SK-MEL-5 (cell line): ENCODE measurements around the gene EARS2. TPM values are rescaled to one million over a fixed set of nuclear protein-coding genes. Genes with fewer than 3 reads are reported as not detected.
"Not testable (repeated sequence)": the region's sequence is repeated elsewhere in the genome, so short reads cannot be mapped to it uniquely, and the experiment has no call there.

Experiments
- DNase-seq: peaks from one replicate; pipeline ENCODE4 v3.0.0-alpha.2; 2016; ENCODE audit warnings: low read depth, low spot score
- in situ Hi-C: cut with HindIII; loops from 2 replicates; pipeline ENCODE4 v1.10.0; 2016; ENCODE audit warnings: low sequenced_read_pairs, high pct_unique_total_duplicates, low pct_unique_long_range_greater_than_20kb
- total RNA-seq: library from RNA; depleted of rRNA; stranded (reverse); fragments of >200 nt; shearing (Covaris generic); gene quantifications from 2 replicates; pipeline ENCODE4 v1.2.3, GENCODE V29; 2014

Gene EARS2
- total RNA-seq, 1 experiment from 2014 or later, result 41.9 TPM

DNA sequence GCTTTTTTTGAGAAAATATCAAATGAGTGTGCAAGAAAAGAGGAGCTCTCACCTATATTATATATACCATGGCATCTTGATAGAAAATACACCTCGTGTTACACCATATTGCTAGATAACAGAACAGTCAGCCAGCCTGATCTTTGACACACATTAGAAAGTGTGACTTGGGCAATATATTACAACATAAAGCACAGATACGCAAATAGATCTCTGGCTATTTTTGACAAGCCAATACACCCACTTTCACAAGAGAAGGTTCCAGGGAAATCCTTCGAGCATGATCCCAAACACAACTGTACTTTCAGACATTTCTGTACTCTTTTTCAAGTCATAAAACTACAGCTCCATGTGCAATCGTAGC, 56.3 kb downstream of the EARS2 start:
- DNase-seq, result no peak
- in situ Hi-C loops, result no loop called here

DNA sequence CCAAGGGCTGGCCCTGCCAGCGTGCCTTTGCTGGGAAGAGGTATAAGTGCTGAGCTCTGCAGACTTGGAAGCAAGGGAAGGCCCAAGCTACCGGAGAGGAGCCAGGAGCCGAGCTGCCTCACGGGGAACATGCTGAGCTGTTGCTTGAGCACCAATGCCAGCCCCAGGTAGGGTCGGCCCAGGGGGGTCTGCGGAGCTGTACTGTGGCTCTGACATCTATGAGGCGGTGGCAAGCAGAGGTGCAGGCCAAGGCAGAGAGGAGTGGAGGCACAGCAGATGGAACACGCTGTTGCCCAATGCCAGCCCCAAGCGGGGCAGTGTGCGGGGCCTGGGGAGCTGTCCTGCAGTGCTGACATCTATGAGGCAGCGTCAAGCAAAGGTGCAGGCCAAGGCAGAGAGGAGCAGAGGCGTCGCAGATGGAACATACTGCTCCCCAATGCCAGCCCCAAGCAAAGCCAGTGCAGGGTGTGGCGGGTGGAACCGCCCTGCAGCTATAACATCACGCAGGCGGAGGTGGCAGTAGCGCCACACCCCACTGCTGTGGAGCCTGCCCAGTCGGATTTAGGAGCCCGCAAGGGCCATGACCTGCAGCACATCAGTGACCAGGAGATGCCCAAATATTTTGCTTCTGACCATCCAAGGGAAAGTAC, 56.8 kb downstream of the EARS2 start:
- in situ Hi-C loops, result no loop called here
- no peak for DNase-seq

DNA sequence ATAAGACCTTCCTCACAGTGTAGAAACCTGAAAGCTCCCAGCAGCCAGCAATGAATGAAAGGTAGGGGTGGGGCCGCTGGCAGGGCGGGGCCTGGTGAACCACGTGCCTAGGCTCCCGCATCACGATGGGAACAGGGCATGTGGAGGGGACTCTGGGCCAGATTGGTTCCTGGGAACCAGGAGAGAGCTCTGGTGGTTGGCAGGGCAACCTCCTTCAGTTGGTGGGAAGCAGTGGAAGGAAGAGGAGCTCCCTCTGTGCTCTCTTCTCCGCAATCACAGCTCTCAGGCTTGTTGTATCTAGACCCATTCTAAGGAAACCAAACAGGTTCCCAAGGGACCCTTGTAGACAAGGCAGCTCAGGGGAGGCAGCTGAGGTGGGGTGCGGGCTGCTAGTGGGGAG, 57.3 kb downstream of the EARS2 start:
- DNase-seq, result no peak
- in situ Hi-C loops, result no loop called here

DNA sequence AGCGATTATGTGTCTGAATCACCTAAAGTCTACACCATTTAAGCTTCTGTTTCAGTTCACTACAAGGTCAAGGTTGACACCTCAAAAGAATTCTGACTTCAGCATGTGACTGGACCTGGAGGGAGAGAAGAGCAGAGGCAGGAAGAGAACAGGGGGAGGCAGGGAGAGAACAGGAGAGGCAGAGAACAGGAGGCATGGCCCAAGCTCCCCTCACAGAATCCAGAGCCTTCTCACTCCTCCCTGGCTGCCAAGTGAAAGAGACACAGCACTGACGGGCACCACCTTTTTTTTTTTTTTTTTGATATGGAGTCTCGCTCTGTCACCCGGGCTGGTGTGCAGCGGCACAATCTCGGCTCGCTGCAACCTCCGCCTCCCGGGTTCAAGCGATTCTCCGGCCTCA, 58.3 kb downstream of the EARS2 start:
- in situ Hi-C loops, result no loop called here
- no peak for DNase-seq

DNA sequence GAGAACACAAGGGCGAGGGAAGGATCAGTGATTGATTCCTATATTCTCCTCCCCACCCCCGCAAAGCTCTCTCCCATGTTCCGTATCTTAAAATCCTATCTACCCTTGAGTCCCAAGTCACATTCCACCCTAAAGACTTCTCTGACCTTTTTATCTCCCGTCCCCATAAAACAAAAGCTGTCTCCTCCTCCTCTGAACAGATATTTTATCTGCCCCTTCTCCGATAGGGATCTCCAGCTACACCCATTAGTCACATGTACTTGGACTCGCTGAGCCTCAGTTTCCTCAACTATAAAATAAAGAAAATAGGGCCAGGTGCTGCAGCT, 59.6 kb downstream of the EARS2 start:
- DNase-seq, result no peak
- in situ Hi-C loops, result no loop called here

DNA sequence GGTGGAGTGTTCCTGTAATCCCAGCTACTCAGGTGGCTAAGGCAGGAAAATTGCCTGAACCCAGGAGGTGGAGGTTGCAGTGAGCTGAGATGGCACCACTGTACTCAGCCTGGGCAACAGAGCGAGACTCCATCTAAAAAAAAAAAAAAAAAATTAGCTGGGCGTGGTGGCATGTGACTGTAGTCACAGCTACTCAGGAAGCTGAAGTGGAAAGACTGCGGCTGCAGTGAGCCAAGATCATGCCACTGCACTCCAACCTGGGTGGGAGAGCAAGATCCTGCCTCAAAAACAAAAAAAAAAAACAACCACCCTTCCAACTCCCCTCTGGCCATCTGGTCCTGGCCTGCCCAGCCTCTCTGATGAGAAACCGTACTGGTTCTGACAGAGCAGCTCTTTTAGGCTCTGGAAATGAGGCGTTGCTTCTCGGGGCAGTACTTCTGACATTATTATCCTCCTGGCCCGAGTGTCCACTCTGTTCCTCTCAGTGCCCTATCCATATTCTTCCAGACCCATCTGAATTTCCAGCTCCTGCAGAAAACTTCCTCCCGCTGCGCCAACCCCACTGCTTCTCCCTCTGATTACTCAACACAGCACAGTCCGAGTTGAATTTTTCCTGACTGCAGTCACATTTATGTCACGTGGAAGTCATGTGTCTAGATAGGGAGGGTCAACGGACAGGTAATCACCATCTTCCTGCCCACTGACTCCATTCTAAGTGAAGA, 60.2 kb downstream of the EARS2 start:
- peak; percentile 82 for DNase-seq
- in situ Hi-C loops, result no loop called here

DNA sequence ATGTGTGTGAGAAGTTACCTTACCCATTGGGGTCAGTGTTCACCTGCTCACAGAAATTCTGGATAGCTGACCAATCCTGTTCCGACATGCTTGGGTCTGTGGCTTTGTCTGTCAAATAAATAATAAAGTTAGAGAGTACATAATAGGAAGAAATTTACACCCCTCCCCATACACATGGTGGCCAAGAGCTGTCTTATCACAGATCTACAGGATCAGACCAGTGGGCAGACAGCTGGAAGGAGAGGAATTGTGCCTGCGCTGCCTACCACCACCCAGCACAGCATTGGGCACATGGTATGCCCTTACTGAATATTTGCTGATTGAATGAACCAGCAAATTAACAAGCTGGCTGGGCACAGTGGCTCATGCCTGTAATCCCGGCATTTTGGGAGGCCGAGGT, 61.5 kb downstream of the EARS2 start:
- no peak for DNase-seq
- in situ Hi-C loops, result no loop called here

DNA sequence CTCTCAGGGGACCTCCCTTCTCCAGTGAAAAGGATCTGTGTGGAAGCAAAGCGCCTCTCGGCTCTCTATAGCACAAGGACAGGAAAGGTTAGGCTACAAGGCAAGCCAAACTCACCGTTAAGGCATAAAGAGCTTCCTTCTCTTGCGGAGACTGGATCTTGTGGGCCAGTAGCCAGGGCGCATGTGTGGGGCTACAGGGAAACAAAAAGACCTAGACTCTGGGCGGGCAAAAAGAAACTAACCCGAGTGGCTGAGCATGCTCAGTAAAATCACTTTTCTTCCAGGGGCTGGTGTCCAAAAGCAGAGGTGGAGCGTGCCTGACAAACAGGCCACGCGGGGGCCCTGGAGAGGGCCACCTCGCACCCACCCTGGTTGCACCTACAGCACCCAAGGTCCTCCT, 63.0 kb downstream of the EARS2 start:
- in situ Hi-C loops, result no loop called here

DNA sequence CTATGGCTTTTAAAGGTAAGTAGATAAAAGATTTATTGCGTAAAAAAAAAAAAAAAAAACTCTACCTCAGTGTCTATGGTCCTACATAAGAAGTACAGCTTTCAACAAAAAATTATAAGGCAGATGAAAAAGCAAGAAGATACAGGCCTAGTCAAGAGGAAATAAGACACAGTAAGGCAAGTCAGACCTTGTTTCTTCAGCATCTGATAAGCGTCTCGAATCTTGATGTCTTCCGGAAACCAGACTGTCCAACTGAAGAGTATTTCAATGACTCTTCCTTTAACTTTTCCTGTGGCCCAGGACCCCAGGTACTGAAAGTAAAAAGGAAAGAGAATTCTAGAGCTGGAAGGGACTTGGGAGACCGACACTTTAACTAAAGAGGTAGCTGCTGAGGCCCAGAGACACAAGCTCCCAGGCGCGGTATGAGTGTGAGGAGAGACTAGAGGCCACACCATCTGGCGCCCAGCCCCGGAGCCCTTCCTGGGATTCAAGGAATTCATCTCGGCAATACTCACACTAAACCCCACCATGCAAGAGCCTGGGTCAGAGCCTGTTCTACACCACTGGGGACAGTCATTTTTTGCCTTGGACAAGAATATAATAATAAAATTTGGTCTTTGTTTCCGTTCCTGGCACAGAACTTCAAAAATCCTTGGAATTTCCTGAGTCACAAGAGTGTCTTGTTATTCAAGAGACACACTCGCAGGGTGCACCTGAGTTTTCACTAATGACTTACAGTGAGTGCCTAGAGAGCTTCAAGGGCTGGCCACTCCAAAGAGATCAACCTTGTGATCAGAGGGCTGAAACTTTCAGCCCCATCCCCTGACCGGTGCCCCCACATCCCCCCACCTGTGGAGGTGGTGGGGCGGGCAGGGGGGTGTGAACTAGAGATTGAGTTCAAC, 65.4 kb downstream of the EARS2 start:
- in situ Hi-C loops, result no loop called here
- DNase-seq, result no peak

More for the DNA sequence above, 63.0 kb downstream of the EARS2 start:
- no peak for DNase-seq

DNA sequence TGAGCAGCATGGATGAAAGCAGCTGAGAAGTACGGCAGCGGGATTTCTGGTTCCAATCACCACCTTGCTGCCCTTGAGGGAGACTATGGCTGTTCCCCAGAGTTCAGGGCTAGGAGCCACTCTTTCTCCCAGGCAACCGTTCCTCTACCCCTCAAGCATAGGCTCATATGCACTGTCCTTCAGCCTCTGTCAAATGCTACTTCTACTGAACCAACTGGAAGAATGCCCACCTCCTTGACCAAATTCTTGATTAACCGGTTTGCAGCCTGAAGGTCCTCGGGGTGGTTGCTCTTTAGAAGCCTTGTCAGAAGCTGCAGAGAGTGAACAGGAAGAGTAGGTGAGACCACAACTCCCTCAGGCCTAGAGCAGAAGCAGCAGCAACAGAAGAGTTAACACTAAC, 70.7 kb downstream of the EARS2 start:
- in situ Hi-C loops, result no loop called here
- DNase-seq, result no peak

DNA sequence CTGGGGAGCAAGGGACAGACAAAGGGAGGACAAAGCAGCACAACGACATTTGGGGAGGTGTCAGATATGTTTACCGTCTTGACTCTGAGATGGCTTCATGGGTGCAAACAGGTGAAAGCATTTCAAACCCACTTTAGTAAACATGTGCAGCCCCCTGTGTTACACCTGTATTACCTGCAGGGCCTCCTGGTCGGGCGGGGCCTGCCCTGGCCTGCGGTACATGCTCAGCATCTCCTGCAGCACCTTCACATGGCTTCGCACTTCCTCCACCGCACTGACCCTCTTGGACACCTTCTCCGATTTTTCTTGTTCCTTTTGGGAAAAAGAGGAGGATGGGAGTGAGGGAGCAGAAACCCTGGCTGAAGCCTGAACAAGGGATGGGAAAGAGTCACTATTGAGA, 71.3 kb downstream of the EARS2 start:
- in situ Hi-C loops, result no loop called here
- no peak for DNase-seq

DNA sequence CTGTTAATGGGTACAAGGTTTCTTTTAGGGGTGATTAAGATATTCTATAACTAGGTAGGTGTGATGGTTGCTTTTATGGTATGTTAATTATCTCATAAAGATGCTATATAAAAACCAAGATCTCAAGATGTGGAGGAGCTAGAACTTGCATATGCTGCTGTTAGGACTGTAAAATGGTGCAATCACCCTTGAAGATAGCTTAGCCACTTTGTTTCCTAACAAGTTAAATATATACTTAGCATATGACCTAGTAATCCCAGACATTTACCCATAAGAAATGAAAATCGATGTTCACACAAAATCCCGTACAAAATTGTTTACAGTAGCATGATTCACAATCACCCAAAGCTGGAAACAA, 71.9 kb downstream of the EARS2 start:
- in situ Hi-C loops, result no loop called here

DNA sequence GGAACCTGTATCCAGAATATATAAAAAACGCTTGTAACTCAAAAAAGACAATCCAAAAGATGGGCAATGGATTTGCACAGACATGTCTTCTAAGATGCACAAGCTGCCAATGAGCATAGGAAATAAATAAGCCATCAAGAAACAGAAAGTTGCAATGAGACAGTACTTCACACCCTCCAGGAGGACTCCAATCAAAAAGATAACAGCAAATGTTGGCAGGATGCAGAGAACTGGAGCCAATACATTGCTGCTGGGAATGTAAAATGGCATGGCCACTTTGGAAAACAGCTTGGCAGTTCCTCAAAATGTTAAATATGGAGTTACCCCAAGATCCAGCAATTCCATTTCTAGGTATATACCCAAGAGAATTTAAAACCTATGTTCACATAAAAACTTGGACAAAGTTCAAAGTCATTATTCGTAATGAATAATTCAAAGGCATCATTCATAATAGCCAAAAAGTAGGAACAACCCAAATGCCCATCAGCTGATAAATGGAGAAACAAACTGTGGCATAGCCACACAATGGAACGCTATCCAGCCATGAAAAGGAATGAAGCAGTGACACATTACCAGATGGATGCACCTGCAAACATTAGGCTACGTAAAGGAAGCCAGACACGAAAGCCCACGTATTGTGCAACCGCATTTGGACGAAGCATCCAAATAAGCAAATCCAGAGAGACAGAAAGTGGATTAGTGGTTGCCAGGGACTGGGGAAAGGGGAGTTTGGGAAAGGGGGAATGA, 72.5 kb downstream of the EARS2 start:
- in situ Hi-C loops, result no loop called here
- no peak for DNase-seq

More for the DNA sequence above, 71.9 kb downstream of the EARS2 start:
- DNase-seq, result no peak

DNA sequence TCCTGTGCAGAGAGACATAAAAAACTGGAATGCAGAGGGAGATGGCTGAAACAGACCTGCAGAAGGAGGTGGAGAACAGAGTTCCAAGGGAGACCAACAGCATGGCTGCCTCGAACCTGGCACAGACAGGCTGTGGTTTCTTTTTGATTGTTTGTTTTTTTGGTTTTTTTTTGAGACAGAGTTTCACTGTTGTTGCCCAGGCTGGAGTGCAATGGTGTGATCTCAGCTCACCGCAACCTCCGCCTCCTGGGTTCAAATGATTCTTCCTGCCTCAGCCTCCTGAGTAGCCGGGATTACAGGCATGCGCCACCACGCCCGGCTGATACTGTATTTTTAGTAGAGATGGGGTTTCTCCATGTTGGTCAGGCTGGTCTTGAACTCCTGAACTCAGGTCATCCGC, 73.7 kb downstream of the EARS2 start:
- DNase-seq, in situ Hi-C loops: not testable (repeated sequence)

DNA sequence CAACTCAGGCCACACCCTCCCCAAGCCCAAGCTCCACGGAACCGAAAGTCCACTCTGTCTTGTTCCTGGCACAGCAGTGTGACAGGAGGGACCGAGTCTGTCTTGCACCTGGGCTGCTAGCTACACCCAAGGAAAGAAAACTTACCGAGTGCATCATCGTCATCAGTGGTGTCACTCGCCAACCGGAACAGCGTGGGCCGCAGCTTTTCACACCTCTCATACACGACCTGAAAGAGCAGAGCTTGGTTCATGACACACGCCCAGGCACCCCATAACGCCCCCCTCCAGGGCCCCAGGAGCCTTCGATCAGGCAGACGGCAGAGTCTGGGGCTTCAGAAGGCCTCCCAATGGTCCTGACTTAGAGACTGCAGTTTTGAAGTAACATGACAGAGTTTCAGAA, 74.4 kb downstream of the EARS2 start:
- DNase-seq, result no peak
- in situ Hi-C loops, result no loop called here

DNA sequence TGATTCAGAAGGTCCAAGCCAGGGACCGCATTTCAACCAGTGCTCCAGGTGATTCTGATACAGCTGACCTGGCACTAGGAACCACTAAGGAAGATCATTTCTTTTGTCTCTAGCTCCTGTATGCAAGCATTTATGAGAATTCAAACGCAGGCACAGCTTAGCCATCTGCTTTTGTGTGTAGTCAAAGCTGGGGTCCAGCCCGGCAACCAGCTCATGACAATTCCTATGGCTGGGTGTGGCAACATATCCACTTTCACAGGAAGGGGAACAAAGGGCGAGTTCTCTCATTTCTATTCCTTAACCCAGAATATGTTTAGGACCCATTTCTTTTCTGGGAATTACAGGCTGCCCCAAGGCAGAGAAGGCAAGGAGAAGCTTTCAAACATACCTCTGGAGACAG, 76.9 kb downstream of the EARS2 start:
- in situ Hi-C loops, result no loop called here
- DNase-seq, result no peak

DNA sequence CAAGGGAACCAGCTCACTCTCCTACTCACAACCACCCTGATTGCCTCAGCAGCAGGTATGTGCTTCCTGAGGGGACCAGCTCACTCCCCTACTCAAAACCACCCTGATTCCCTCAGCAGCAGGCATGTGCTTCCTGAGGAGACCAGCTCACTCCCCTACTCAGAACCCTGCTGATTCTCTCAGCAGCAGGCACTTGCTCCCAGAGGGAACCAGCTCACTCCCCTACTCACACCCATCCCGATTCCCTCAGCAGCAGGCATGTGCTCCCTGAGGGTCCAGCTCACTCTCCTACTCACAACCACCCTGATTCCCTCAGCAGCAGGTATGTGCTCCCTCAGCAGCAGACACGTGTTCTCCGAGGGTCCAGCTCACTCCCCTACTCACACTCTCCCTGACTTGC, 78.0 kb downstream of the EARS2 start:
- no peak for DNase-seq
- in situ Hi-C loops, result no loop called here

DNA sequence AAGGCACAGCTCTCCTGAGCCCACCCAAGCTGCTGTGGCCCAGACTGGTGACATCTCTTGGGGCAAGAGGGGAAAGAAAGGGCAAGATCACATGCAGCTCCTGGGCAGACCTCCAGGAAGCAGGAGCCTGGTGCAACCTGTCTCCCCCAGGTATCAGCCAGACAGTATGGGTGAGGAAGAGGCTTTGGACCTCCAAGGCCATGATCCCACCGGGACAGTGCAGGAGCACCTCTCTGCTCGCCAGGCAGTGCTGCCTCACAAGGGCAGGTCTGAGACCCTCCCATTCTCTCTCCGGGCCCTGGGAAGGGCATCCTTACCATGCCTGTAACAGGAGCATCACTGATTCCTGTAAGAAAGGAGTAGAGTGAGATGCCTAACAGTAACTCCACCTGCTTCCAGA, 78.6 kb downstream of the EARS2 start:
- in situ Hi-C loops, result no loop called here
- no peak for DNase-seq
